ENCODE data around the gene WDFY4. TPM values are rescaled to one million over a fixed set of nuclear protein-coding genes. Genes with fewer than 3 reads are reported as not detected.

WDFY4 gene
- total RNA-seq, 1 donor from 2014 or later, result 4.3 TPM

- Mint-ChIP-seq H3K9me3 (no peaks in the 10 kb centered on the region), H3K4me3 (no peak overlapping the region), H3K36me3 (no peaks in the 10 kb centered on the region), H3K27me3 (ENCODE audit: low read depth) (peaks cover 61% of the 10 kb centered on the region), H3K27ac (no peak overlapping the region), H3K4me1 (no peaks in the 10 kb centered on the region)
- TF ChIP-seq CTCF (IDR thresholded peaks at IDR 0.05; ENCODE audit: unreplicated experiment), result no peak
- no peak for DNase-seq (ENCODE audit: low spot score in 2 of 2, unreplicated experiment in 2 of 2)
Observed at GRCh38 chr10:48694371-48695030, 9.8 kb downstream of the WDFY4 start.

- Mint-ChIP-seq H3K36me3 (no peaks in the 10 kb centered on the region), H3K4me3 (no peak overlapping the region), H3K9me3 (no peaks in the 10 kb centered on the region), H3K4me1 (no peaks in the 10 kb centered on the region), H3K27me3 (ENCODE audit: low read depth) (peaks cover 63% of the 10 kb centered on the region), H3K27ac (no peak overlapping the region)
- no peak for DNase-seq (ENCODE audit: low spot score in 2 of 2, unreplicated experiment in 2 of 2)
- TF ChIP-seq CTCF (IDR thresholded peaks at IDR 0.05; ENCODE audit: unreplicated experiment), result no peak
Observed at GRCh38 chr10:48695636-48696534, 11.2 kb downstream of the WDFY4 start.

GRCh38 chr10:48696535-48696873, 11.8 kb downstream of the WDFY4 start:
- Mint-ChIP-seq H3K27me3 (ENCODE audit: low read depth) (peaks cover 66% of the 10 kb centered on the region), H3K4me1 (no peaks in the 10 kb centered on the region), H3K9me3 (no peaks in the 10 kb centered on the region), H3K36me3 (no peaks in the 10 kb centered on the region), H3K27ac (no peak overlapping the region), H3K4me3 (no peak overlapping the region)
- no peak for DNase-seq (ENCODE audit: low spot score in 2 of 2, unreplicated experiment in 2 of 2)
- no peak for TF ChIP-seq CTCF (IDR thresholded peaks at IDR 0.05; ENCODE audit: unreplicated experiment)

- Mint-ChIP-seq H3K27ac (no peak overlapping the region), H3K27me3 (ENCODE audit: low read depth) (peaks cover 65% of the 10 kb centered on the region), H3K36me3 (no peaks in the 10 kb centered on the region), H3K4me3 (no peak overlapping the region), H3K9me3 (no peaks in the 10 kb centered on the region), H3K4me1 (no peaks in the 10 kb centered on the region)
- no peak for DNase-seq (ENCODE audit: low spot score in 2 of 2, unreplicated experiment in 2 of 2)
- no peak for TF ChIP-seq CTCF (IDR thresholded peaks at IDR 0.05; ENCODE audit: unreplicated experiment)
Observed at GRCh38 chr10:48697091-48697490, 12.4 kb downstream of the WDFY4 start.

GRCh38 chr10:48697821-48698764, 13.4 kb downstream of the WDFY4 start:
- DNase-seq (ENCODE audit: low spot score in 2 of 2, unreplicated experiment in 2 of 2), result no peak
- Mint-ChIP-seq H3K27ac (no peak overlapping the region), H3K4me3 (no peak overlapping the region), H3K27me3 (ENCODE audit: low read depth) (peaks cover 63% of the 10 kb centered on the region), H3K4me1 (no peaks in the 10 kb centered on the region), H3K9me3 (no peaks in the 10 kb centered on the region), H3K36me3 (no peaks in the 10 kb centered on the region)
- no peak for TF ChIP-seq CTCF (IDR thresholded peaks at IDR 0.05; ENCODE audit: unreplicated experiment)

Data from mesothelial cell of epicardium (in vitro differentiated cells).